PC-9 (cell line): ENCODE measurements around the gene ARF3.
"Not testable (repeated sequence)": the region's sequence is repeated elsewhere in the genome, so short reads cannot be mapped to it uniquely, and the experiment has no call there.

Experiments used
- EZH2 ChIP-seq: fragments of 200-600 bp; sonication (generic); IDR thresholded peaks from 2 replicates; pipeline ENCODE4 v1.8.0; 2017; ENCODE audit warnings: antibody characterized with exemption, low read depth
- TF ChIP-seq, protein P1 (sequence below): fragments of 200-600 bp; sonication (generic); conservative IDR thresholded peaks from 2 replicates; pipeline ENCODE4 v1.6.1; 2017; ENCODE audit warnings: mixed run types, antibody characterized with exemption, mild to moderate bottlenecking, moderate library complexity

DNA sequence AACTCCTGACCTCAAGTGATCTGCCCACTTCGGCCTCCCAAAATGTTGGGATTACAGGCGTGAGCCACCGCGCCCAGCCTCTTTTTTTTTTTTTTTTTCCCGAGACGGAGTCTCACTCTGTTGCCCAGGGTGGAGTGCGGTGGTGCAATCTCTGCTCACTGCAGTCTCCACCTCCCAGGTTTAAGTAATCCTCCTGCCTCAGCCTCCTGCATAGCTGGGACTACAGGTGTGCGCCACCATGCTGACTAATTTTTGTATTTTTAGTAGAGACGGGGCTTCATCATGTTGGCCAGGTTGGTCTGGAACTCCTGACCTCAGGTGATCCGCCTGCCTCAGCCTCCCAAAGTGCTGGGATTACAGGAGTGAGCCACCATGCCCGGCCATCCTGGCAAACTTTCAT is 47.6 kb downstream of the ARF3 start:
- not testable (repeated sequence) for TF ChIP-seq EZH2
- TF ChIP-seq, protein P1, sequence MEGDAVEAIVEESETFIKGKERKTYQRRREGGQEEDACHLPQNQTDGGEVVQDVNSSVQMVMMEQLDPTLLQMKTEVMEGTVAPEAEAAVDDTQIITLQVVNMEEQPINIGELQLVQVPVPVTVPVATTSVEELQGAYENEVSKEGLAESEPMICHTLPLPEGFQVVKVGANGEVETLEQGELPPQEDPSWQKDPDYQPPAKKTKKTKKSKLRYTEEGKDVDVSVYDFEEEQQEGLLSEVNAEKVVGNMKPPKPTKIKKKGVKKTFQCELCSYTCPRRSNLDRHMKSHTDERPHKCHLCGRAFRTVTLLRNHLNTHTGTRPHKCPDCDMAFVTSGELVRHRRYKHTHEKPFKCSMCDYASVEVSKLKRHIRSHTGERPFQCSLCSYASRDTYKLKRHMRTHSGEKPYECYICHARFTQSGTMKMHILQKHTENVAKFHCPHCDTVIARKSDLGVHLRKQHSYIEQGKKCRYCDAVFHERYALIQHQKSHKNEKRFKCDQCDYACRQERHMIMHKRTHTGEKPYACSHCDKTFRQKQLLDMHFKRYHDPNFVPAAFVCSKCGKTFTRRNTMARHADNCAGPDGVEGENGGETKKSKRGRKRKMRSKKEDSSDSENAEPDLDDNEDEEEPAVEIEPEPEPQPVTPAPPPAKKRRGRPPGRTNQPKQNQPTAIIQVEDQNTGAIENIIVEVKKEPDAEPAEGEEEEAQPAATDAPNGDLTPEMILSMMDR, result not testable (repeated sequence)
